Spleen (tissue), 7 donors: Measurements from ENCODE around the gene KLK5.

Experiments used
- POLR2A ChIP-seq, 3 donors: fragments of 450-650 bp; IDR thresholded peaks; one replicate each; pipeline ENCODE4 v1.5.1; 2017; ENCODE audit warnings: antibody characterized with exemption in 3 of 3, mild to moderate bottlenecking in 1 of 3
- TF ChIP-seq, protein P1 (sequence below), 11 experiments: fragments of 200-600 bp in 7 of 11; fragments of 450-650 bp in 4 of 11; sonication (generic) in 4 of 11; IDR thresholded peaks in 8 of 11; conservative IDR thresholded peaks in 3 of 11; 1 replicate in 7 of 11; 2 replicates in 4 of 11; pipeline versions ENCODE4 v1.4.0 to v1.8.0; 2016 to 2021; ENCODE audit warnings: antibody characterized with exemption in 11 of 11, inconsistent platforms in 4 of 11, mild to moderate bottlenecking in 1 of 11
- donor health status: DM: no; HTN: no; CAD: no; lungs with moderate emphysema.
- donor health status: DM: no; HTN: no; CAD: no.
- donor health status: DM: no; HTN: no; CAD: no.

DNA sequence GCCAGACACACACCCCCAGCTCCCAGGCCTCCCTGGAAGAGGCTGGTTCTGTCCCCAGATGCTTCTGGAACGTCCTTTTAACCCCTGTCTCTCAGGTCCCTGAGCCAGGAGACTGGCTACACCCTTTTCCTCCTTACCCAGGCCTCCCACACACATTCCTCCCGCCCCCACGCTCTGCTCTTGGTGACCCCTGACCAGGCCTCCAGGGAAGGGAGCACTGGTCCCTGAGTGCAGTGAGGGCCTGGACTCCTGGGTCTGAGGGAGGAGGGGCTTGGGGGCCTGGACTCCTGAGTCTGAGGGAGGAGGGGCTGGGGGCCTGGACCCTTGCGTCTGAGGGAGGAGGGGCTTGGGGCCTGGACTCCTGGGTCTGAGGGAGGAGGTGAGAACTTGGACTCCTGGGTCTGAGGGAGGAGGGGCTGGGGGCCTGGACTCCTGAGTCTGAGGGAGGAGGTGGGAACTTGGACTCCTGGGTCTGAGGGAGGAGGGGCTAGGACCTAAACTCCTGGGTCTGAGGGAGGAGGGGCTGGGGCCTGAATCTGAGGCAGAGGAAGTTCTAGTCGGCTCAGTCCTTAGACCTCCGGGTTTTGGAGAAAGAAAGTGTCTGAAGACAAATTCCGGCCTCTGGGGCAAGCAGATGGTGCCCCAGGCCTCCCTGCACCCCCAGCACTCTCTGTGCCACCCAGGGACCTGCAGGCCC is 16.0 kb upstream of the KLK5 start:
- TF ChIP-seq, protein P1, sequence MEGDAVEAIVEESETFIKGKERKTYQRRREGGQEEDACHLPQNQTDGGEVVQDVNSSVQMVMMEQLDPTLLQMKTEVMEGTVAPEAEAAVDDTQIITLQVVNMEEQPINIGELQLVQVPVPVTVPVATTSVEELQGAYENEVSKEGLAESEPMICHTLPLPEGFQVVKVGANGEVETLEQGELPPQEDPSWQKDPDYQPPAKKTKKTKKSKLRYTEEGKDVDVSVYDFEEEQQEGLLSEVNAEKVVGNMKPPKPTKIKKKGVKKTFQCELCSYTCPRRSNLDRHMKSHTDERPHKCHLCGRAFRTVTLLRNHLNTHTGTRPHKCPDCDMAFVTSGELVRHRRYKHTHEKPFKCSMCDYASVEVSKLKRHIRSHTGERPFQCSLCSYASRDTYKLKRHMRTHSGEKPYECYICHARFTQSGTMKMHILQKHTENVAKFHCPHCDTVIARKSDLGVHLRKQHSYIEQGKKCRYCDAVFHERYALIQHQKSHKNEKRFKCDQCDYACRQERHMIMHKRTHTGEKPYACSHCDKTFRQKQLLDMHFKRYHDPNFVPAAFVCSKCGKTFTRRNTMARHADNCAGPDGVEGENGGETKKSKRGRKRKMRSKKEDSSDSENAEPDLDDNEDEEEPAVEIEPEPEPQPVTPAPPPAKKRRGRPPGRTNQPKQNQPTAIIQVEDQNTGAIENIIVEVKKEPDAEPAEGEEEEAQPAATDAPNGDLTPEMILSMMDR (IDR thresholded peaks at IDR 0.05 in 8 of 11, conservative IDR thresholded peaks at IDR 0.05 in 3 of 11): no peak
- no peak for TF ChIP-seq POLR2A (IDR thresholded peaks at IDR 0.05)
